Measurements from ENCODE around the gene EXD3. TPM values are rescaled to one million over a fixed set of nuclear protein-coding genes. Genes with fewer than 3 reads are reported as not detected.

The EXD3 gene
- polyA plus RNA-seq, 4 donors, result 8.4 to 26.9 (median 11.4) TPM

DNA sequence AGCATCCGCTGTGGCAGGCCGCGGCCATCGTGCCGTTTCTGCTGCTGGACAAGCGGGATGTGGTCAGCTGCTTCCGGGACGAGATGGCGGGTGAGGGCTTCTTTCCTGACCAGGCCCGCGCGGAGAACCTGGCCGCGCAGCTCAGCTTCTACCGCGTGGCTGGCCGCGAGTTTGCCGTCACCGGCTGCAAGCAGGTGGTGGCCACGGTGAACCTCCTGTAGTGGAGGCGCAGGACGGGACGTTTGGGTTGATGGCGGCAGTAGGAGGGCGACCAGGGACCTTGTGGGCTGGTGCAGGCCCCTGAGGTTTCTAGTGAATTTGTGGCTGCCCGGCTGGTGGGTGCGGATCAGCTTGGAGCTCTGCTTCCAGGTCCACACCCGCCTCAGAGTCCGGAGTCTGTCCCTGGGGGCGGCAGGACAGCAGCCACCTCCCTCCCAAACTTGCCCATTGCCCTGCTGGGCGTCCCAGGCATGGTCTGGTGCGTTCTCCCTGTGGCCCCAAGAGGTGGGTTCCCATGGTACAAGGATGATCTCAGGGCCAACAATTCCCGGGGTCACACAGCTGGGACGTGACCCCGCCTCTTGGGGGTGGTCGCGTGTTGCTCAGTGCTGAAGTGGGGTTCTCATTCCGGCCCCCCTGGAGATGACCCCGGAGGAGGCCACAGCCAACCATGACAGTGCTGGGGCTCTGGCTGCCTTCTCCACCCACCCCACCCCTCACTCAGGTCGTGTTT is 143.1 kb downstream of the EXD3 start:
- DNase-seq (ENCODE audit: low read depth in 4 of 4, low spot score in 3 of 4), result no peak

GRCh38 chr9:137278721-137279711 is 143.9 kb downstream of the EXD3 start:
- no peak for DNase-seq (ENCODE audit: low read depth in 4 of 4, low spot score in 3 of 4)

- no peak for DNase-seq (ENCODE audit: low read depth in 4 of 4, low spot score in 3 of 4)
Observed at GRCh38 chr9:137278061-137278701, 144.8 kb downstream of the EXD3 start.

GRCh38 chr9:137277329-137278041 is 145.5 kb downstream of the EXD3 start, which contains the start of gene TOR4A:
TOR4A (plus strand) TSS chr9:137277726; CDS start chr9:137278690, 964 bp downstream.
- DNase-seq (ENCODE audit: low read depth in 4 of 4, low spot score in 3 of 4), result no peak

- no peak for DNase-seq (ENCODE audit: low read depth in 4 of 4, low spot score in 3 of 4)
Observed at GRCh38 chr9:137276473-137277328, 146.3 kb downstream of the EXD3 start.

DNA sequence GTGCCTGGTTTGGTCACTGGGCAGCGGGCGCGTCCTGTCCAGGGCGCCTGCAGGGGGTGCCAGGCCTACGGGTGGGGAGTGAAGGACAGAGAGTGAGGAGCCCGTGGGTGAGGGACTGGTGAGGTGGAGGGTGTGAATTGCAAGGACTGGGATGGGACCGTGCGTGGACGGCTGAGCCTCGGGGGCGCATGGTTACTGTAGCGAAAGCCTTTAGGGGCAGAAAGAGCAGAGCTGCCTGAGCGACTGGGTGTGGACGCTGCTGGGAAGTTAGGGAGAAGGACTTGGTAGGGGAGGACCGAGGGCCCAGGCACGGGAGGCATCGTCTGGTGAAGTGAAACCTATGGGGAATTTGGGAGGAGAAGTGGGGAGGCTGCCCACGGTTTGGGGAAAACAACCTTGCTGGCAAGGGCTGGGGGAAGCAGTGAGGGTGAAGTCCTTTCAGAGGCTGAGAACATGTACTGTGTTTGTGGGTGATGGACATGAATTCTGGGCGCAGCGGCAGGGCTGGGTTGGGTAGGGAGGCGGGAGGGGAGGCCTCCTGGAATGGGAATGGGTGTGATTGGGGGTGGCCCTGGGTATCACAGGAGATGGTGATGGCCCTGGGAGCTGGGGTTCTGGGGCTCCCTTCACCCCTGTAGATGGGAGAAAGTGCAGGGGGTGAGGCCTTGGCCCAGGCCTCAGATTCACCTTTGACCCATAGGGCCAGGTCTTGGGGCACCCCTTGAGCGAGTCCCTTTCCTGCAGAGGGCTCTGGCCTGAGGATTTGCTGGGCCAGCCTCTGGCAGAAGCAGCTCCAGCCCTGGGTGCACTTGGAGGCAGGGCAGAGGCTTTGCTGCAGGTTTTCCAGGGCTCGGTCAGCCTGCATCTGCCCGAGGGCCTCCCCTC is 147.1 kb downstream of the EXD3 start:
- no peak for DNase-seq (ENCODE audit: low read depth in 4 of 4, low spot score in 3 of 4)

DNA sequence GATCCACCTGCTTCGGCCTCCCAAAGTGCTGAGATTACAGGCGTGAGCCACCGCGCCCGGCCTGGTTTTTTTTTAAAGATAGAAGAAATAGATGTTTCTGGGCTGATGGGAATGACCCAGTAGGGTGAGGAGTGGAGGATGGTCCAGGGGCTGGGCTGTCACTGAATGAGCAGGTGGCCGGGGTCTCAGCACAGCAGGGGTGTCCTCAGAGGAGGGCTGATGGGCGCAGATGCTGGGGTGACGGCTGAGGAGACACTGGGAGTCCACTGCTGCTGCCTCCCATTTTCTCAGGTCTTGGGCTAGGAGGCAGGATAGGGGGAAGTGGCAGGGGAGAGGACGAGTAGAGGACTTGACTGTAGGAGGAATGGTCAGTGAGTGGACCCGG is 147.8 kb downstream of the EXD3 start:
- DNase-seq (ENCODE audit: low read depth in 4 of 4, low spot score in 3 of 4), result no peak

DNA sequence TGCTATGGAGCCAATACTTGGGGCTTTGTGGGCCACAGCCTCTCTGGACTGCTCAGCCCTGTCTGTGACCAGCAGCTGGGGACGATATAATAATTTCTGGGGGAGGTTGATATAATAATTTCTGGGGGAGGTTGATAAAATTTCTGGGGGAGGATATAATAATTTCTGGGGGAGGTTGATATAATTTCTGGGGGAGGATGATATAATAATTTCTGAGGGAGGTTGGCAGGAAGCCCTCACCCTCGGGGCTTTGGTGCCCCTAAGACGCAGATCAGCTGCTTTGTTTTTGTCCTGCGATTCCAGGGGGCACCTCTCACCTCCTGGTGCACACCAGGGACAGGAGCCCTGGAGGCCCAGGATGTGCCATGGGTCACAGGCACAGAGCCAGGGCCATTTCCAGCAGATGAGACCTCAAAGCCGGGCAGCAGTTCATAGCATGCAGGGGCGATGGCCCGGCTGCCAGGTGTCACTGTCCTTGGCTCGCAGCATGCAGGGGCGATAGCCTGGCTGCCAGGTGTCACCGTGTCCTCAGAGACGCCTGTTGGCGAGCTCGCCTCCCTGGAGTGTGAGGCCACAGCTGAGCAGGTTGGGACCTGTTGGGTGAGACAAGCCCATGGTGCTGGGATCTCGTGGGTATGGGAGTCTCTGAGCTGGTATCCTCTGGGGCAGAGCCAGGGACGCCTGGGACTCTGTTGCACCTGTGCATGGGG is 149.2 kb downstream of the EXD3 start:
- no peak for DNase-seq (ENCODE audit: low read depth in 4 of 4, low spot score in 3 of 4)

- no peak for DNase-seq (ENCODE audit: low read depth in 4 of 4, low spot score in 3 of 4)
Observed at GRCh38 chr9:137273095-137273490, 149.9 kb downstream of the EXD3 start.

DNA sequence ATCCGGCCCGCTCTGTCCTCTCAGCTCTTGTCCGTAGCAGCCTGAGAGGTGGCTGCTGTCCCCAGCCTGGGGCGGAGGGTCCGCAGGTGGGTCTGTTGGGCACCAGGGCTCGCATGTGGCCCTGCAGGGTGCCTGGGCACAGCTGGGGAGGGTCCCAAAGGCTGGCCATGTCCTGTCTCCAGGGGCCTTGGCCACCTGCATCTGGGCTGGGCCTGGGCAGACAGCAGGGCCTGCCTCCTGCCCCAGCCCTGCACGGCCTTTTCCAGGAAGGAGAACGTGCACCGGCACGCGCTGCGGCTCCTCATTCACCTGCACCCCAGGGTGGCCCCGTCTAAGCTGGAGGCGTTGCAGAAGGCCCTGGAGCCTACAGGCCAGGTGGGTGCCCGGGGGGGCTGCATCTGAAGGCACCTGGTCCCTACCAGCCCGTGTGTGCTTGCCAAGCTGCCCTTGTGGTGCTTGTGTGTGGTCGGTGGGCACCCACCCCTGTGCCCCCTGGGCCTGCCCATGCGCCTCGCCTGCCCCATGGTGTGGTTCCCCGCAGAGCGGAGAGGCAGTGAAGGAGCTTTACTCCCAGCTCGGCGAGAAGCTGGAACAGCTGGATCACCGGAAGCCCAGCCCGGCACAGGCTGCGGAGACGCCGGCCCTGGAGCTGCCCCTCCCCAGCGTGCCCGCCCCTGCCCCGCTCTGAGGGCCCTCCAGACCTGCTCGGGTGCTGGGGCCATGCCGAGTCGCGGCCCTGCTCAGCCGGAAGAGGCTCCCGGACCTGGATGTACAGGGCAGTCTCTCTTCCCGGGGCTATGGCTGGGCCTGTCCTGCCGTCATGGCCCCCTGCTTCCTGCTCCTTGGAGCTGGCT is 150.5 kb downstream of the EXD3 start:
- no peak for DNase-seq (ENCODE audit: low read depth in 4 of 4, low spot score in 3 of 4)

GRCh38 chr9:137271696-137272076 is 151.3 kb downstream of the EXD3 start:
- DNase-seq (ENCODE audit: low read depth in 4 of 4, low spot score in 3 of 4), result no peak

DNA sequence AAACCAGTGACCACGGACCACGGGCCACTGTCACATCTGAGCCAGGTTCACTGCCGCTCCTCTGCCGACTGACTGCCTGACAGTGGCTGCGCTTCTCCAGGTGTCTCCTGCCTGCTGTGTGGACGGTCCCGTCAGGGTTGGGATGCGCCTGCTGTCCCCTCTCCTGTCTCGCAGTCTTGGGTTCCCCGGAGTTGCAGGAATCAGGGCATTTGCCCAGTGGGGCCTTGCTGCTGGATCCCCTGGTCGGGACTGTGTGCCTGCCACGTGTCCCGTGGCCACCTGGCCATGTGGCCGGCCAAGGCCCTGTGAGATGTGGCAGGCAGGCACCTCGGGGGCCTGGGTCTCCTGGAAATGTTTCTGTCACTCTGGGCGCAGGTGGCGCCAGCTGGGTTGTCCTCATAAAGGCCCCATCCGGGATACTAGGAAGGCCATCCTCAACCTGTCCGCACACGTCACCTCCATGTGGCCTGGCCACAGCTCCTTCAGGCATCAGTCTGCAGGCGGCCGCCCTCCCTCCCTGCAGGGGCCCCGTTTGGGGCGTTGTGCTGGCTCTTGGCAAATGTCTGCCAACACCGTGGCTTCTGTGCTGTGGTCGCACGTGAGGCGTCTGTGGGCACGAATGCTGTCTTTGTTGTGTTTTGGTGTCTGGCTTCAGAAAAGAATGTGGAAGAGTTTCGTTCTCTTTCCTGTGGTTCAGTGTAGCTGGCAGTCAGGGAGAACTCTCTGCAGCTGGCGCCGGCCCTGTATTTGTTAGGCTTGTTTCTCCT is 151.8 kb downstream of the EXD3 start:
- DNase-seq (ENCODE audit: low read depth in 4 of 4, low spot score in 3 of 4), result no peak

- DNase-seq (ENCODE audit: low read depth in 4 of 4, low spot score in 3 of 4), result no peak
Observed at GRCh38 chr9:137269231-137269772, 153.7 kb downstream of the EXD3 start.

GRCh38 chr9:137268538-137269201 is 154.3 kb downstream of the EXD3 start:
- no peak for DNase-seq (ENCODE audit: low read depth in 4 of 4, low spot score in 3 of 4)

DNA sequence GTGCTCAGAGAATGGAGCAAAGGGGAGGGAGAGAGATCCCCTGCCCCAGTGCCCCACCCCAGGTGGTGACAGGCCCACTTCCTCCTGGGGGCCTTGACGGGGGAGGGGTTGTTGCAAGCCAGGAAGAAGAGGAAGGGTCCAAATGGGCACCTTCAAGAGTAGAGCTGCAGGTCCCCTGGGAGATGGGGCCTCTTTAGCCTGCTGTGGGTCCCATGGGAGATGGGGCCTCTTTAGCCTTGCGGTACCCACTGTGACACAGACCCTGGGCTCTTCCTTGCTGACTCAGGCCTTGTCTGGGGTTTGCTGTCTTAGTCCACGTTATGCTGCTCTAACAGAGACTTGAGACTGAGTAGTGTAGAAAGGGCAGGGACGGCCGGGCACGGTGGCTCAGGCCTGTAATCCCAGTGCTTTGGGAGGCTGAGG is 155.0 kb downstream of the EXD3 start:
- no peak for DNase-seq (ENCODE audit: low read depth in 4 of 4, low spot score in 3 of 4)

Measured in left renal pelvis (tissue), 4 donors.